Measurements from ENCODE around the gene TNRC18.

DNA sequence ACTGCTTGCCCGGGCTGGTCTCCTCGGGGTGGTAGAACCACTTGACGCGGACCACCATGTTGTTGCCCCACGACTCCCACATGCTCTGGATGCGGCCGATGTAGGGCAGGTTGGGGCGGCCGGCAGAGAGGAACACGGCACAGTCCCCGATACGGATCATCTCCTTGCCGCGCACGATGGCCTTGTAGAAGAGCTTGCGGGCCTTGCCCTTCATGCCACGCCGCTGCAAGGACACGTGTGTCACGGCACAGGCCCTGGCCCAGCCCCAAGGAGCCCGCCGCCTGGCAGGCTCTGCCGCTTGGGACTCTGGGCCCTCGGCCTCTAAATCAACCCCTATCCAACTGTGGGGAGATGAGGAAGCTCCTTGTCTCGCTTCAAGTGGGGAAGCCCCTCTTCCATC, 114.5 kb downstream of the TNRC18 start:
- TF ChIP-seq, protein P1, sequence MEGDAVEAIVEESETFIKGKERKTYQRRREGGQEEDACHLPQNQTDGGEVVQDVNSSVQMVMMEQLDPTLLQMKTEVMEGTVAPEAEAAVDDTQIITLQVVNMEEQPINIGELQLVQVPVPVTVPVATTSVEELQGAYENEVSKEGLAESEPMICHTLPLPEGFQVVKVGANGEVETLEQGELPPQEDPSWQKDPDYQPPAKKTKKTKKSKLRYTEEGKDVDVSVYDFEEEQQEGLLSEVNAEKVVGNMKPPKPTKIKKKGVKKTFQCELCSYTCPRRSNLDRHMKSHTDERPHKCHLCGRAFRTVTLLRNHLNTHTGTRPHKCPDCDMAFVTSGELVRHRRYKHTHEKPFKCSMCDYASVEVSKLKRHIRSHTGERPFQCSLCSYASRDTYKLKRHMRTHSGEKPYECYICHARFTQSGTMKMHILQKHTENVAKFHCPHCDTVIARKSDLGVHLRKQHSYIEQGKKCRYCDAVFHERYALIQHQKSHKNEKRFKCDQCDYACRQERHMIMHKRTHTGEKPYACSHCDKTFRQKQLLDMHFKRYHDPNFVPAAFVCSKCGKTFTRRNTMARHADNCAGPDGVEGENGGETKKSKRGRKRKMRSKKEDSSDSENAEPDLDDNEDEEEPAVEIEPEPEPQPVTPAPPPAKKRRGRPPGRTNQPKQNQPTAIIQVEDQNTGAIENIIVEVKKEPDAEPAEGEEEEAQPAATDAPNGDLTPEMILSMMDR (IDR thresholded peaks at IDR 0.05), result no peak
- TF ChIP-seq POLR2AphosphoS5 (IDR thresholded peaks at IDR 0.05) (no peak), POLR2A (IDR thresholded peaks at IDR 0.05) (no peak), EP300 (IDR thresholded peaks at IDR 0.05) (no peak)

Measured in suprapubic skin (tissue), 4 donors.